Colonic mucosa (tissue), 4 donors: ENCODE data around the gene NT5C3A. TPM values are rescaled to one million over a fixed set of nuclear protein-coding genes. Genes with fewer than 3 reads are reported as not detected.

Experiments used
- DNase-seq: peaks from one replicate; pipeline ENCODE4 v3.0.0-alpha.2; 2020
- H3K27ac ChIP-seq: fragments of 200-600 bp; one replicate; pipeline ENCODE4 v1.8.0; 2021
- H3K27me3 ChIP-seq: fragments of 200-600 bp; one replicate; pipeline ENCODE4 v1.8.0; 2021
- H3K36me3 ChIP-seq: fragments of 200-600 bp; one replicate; pipeline ENCODE4 v1.8.0; 2021
- H3K4me1 ChIP-seq: fragments of 200-600 bp; one replicate; pipeline ENCODE4 v1.8.0; 2021; ENCODE audit warnings: mild to moderate bottlenecking
- H3K4me3 ChIP-seq: fragments of 200-600 bp; one replicate; pipeline ENCODE4 v1.8.0; 2021
- H3K9ac ChIP-seq, 2 donors: one replicate each; pipeline ENCODE4 v1.7.0; 2013; ENCODE audit warnings: control low read depth in 2 of 2, low read depth in 2 of 2, low read length in 2 of 2
- H3K9me3 ChIP-seq: fragments of 200-600 bp; one replicate; pipeline ENCODE4 v1.8.0; 2021
- CTCF ChIP-seq: fragments of 200-600 bp; IDR thresholded peaks from one replicate; pipeline ENCODE4 v1.8.0; 2022; ENCODE audit warnings: antibody characterized with exemption, mild to moderate bottlenecking
- intact Hi-C: fragments of 100-400 bp; cut with DNase I; formaldehyde crosslinking; loops from one replicate; pipeline ENCODE4 v1.14.1; 2022
- total RNA-seq, 2 donors: library from RNA; stranded (reverse); fragmentation: NEBNext Ultra II Directional in 1 of 2; extraction: Animal tissue kit (Norgen Biotek cat#: 25700) in 1 of 2; gene quantifications; one replicate each; pipeline ENCODE4 v1.2.1, GENCODE V29; 2021
- donor health status: healthy.
- donor health status: DM: no; HTN: no; CAD: no.
- donor health status: DM: no; HTN: no; CAD: no.

The NT5C3A gene
- total RNA-seq, result 100 to 1,000 TPM in 1 of 2 donors, 10 to 100 TPM in 1; 53.9 to 104 TPM

GRCh38 chr7:33062023-33062781 is at the start of gene NT5C3A:
Gene NT5C3A (minus strand): TSS chr7:33062776. CDS start chr7:33062705, 71 bp downstream.
- H3K4me3 ChIP-seq, result peak within 1 kb of the TSS; percentile 88
- DNase-seq, result peak; percentile 72
- intact Hi-C loops, result loop anchor here (5.0 kb wide), 1 partner anchor 105 kb away; the partner anchor contains the start of gene FKBP9
- no peaks in the 10 kb centered on the region for H3K4me1 ChIP-seq
- H3K9ac ChIP-seq, result peak within 1 kb of the TSS; percentile 89 to 90
- H3K36me3 ChIP-seq, result no peaks in the 10 kb centered on the region
- no peaks in the 10 kb centered on the region for H3K27me3 ChIP-seq
- H3K9me3 ChIP-seq, result no peaks in the 10 kb centered on the region
- no peak for TF ChIP-seq CTCF
- H3K27ac ChIP-seq, result peak within 1 kb of the TSS; percentile 96

GRCh38 chr7:33111614-33112013 is 49.0 kb upstream of the NT5C3A start:
- no peak overlapping the region for H3K4me3 ChIP-seq
- no peaks in the 10 kb centered on the region for H3K27me3 ChIP-seq
- H3K27ac ChIP-seq, result no peak overlapping the region
- intact Hi-C loops, result loop anchor here (5.0 kb wide), 2 partner anchors 309 to 624 kb away; no protein-coding TSS in a partner anchor
- no peak overlapping the region for H3K9ac ChIP-seq
- no peak for TF ChIP-seq CTCF
- H3K36me3 ChIP-seq, result no peaks in the 10 kb centered on the region
- H3K9me3 ChIP-seq, result no peaks in the 10 kb centered on the region
- H3K4me1 ChIP-seq, result peaks cover 13% of the 10 kb centered on the region
- no peak for DNase-seq

- Histone ChIP-seq H3K36me3 (no peaks in the 10 kb centered on the region), H3K27me3 (no peaks in the 10 kb centered on the region), H3K4me3 (peak overlapping the region; percentile 97), H3K4me1 (peaks cover 13% of the 10 kb centered on the region), H3K9ac (no peak overlapping the region), H3K27ac (peak overlapping the region; percentile 20), H3K9me3 (no peaks in the 10 kb centered on the region)
- DNase-seq, result no peak
- TF ChIP-seq CTCF, result no peak
- intact Hi-C loops, result loop anchor here (5.0 kb wide), 2 partner anchors 307 to 622 kb away; no protein-coding TSS in a partner anchor
Measured at GRCh38 chr7:33109758-33110238, 47.2 kb upstream of the NT5C3A start.

GRCh38 chr7:33109005-33109757 is 46.6 kb upstream of the NT5C3A start, which contains the start of gene RP9:
Gene RP9 (minus strand): TSS chr7:33109404. CDS start chr7:33109372, 32 bp downstream.
- Histone ChIP-seq H3K9me3 (no peaks in the 10 kb centered on the region), H3K4me1 (peaks cover 13% of the 10 kb centered on the region), H3K27me3 (no peaks in the 10 kb centered on the region), H3K36me3 (no peaks in the 10 kb centered on the region), H3K9ac (peak within 1 kb of the TSS; percentile 52 to 90), H3K4me3 (peak within 1 kb of the TSS; percentile 97), H3K27ac (peak within 1 kb of the TSS; percentile 69)
- peak; percentile 23 for TF ChIP-seq CTCF
- DNase-seq, result peak; percentile 66
- intact Hi-C loops, result no loop called here

- Histone ChIP-seq H3K9ac (peak overlapping the region; percentile 52 to 90), H3K9me3 (no peaks in the 10 kb centered on the region), H3K27ac (peak overlapping the region; percentile 69), H3K4me3 (peak overlapping the region; percentile 97), H3K27me3 (no peaks in the 10 kb centered on the region), H3K4me1 (peaks cover 13% of the 10 kb centered on the region), H3K36me3 (no peaks in the 10 kb centered on the region)
- intact Hi-C loops, result no loop called here
- DNase-seq, result peak; percentile 29
- TF ChIP-seq CTCF, result no peak
Measured at GRCh38 chr7:33108554-33109004, 46.0 kb upstream of the NT5C3A start.
